ENCODE measurements around the gene RGS14. TPM values are rescaled to one million over a fixed set of nuclear protein-coding genes. Genes with fewer than 3 reads are reported as not detected.
A peak's percentile ranks its signal among the peaks of the same experiment; 100 is the strongest.

RGS14 gene
- total RNA-seq, 4 donors from 2014 or later, result 16.5 to 49.6 (median 24.4) TPM

GRCh38 chr5:177367981-177368868, 10.5 kb downstream of the RGS14 start:
- intact Hi-C loops (cut with DNase I; ENCODE audit: low total_unique reads) (no loop called here), in situ Hi-C loops (cut with MboI; ENCODE audit: low pct_ligation_motif_present in 1 of 4, low pct_unique_long_range_greater_than_20kb in 1 of 4, low sequenced_read_pairs in 3 of 4) (no loop called here)
- DNase-seq, result no peak
- 86 to 90% methylated on average over 2 to 29 of the region's 29 CpGs for WGBS, 2 donors (ENCODE audit: low coverage in 1 of 2)
- Histone ChIP-seq H3K27me3 (no peaks in the 10 kb centered on the region), H3K9me3 (no peaks in the 10 kb centered on the region), H3K4me1 (peaks cover 21 to 44% (median 32%) of the 10 kb centered on the region in 4 donors), H3K36me3 (no peaks in the 10 kb centered on the region), H3K27ac (peak overlapping the region in 1 of 4 donors; percentile 92), H3K4me3 (no peak overlapping the region)
- TF ChIP-seq POLR2A (IDR thresholded peaks at IDR 0.05) (no peak), POLR2AphosphoS5 (IDR thresholded peaks at IDR 0.05) (no peak), EP300 (IDR thresholded peaks at IDR 0.05; ENCODE audit: low read depth) (no peak), CTCF (IDR thresholded peaks at IDR 0.05) (no peak)

- 63% methylated on average over 5 of the region's 5 CpGs; no CpG with 5 or more reads in 1 of the 2 donors for WGBS, 2 donors (ENCODE audit: low coverage in 1 of 2)
- H3K36me3 ChIP-seq, result no peaks in the 10 kb centered on the region
- H3K27ac ChIP-seq, result no peak overlapping the region
- no peak for DNase-seq
- H3K4me1 ChIP-seq, result peaks cover 21 to 36% (median 27%) of the 10 kb centered on the region in 4 donors
- TF ChIP-seq CTCF (IDR thresholded peaks at IDR 0.05) (peak; percentile 55 to 67 (median 63)), POLR2AphosphoS5 (IDR thresholded peaks at IDR 0.05) (no peak)
- intact Hi-C loops (cut with DNase I; ENCODE audit: low total_unique reads) (no loop called here), in situ Hi-C loops (cut with MboI; ENCODE audit: low pct_ligation_motif_present in 1 of 4, low pct_unique_long_range_greater_than_20kb in 1 of 4, low sequenced_read_pairs in 3 of 4) (no loop called here)
- H3K27me3 ChIP-seq, result no peaks in the 10 kb centered on the region
- H3K4me3 ChIP-seq, result no peak overlapping the region
- H3K9me3 ChIP-seq, result no peaks in the 10 kb centered on the region
Measured at GRCh38 chr5:177368869-177369644, 11.3 kb downstream of the RGS14 start.

- H3K4me3 ChIP-seq, result no peak overlapping the region
- DNase-seq, result no peak
- H3K27ac ChIP-seq, result peak overlapping the region; percentile 37 to 64 (median 62)
- whole genome bisulfite sequencing, 2 donors (ENCODE audit: low coverage in 1 of 2), result 70 to 89% methylated on average over 8 to 11 of the region's 11 CpGs
- H3K4me1 ChIP-seq, result peaks cover 21 to 33% (median 26%) of the 10 kb centered on the region in 4 donors
- in situ Hi-C loops (cut with MboI; ENCODE audit: low pct_ligation_motif_present in 1 of 4, low pct_unique_long_range_greater_than_20kb in 1 of 4, low sequenced_read_pairs in 3 of 4), result no loop called here
- H3K36me3 ChIP-seq, result no peaks in the 10 kb centered on the region
- H3K9me3 ChIP-seq, result no peaks in the 10 kb centered on the region
- no peak for TF ChIP-seq CTCF (IDR thresholded peaks at IDR 0.05)
- no peak for TF ChIP-seq EP300 (IDR thresholded peaks at IDR 0.05; ENCODE audit: low read depth)
- TF ChIP-seq POLR2AphosphoS5 (IDR thresholded peaks at IDR 0.05), result no peak
- TF ChIP-seq POLR2A (IDR thresholded peaks at IDR 0.05), result no peak
- intact Hi-C loops (cut with DNase I; ENCODE audit: low total_unique reads), result no loop called here
- H3K27me3 ChIP-seq, result no peaks in the 10 kb centered on the region
Measured at GRCh38 chr5:177369645-177370440, 12.1 kb downstream of the RGS14 start.
